ENCODE measurements around the gene SPTBN1. TPM values are rescaled to one million over a fixed set of nuclear protein-coding genes. Genes with fewer than 3 reads are reported as not detected.

Gene SPTBN1
- total RNA-seq, 1 donor from 2014 or later, result 217 TPM

- H3K27ac Mint-ChIP-seq (ENCODE audit: unreplicated experiment), result peak overlapping the region; percentile 59
These were observed 39.8 kb upstream of the SPTBN1 start for GRCh38 chr2:54416166-54416813.

GRCh38 chr2:54416938-54417337 is 39.2 kb upstream of the SPTBN1 start:
- Mint-ChIP-seq H3K4me1 (peaks cover 30% of the 10 kb centered on the region), H3K27me3 (ENCODE audit: low read depth) (no peaks in the 10 kb centered on the region), H3K4me3 (no peak overlapping the region), H3K27ac (ENCODE audit: unreplicated experiment) (no peak overlapping the region), H3K9me3 (no peaks in the 10 kb centered on the region), H3K36me3 (ENCODE audit: low read depth) (no peaks in the 10 kb centered on the region)
- no peak for DNase-seq (ENCODE audit: low read depth, low spot score)
- TF ChIP-seq CTCF (conservative IDR thresholded peaks at IDR 0.05), result no peak

More at GRCh38 chr2:54416166-54416813, 39.8 kb upstream of the SPTBN1 start:
- no peaks in the 10 kb centered on the region for H3K36me3 Mint-ChIP-seq (ENCODE audit: low read depth)
- H3K4me3 Mint-ChIP-seq, result no peak overlapping the region
- DNase-seq (ENCODE audit: low read depth, low spot score), result no peak
- no peaks in the 10 kb centered on the region for H3K27me3 Mint-ChIP-seq (ENCODE audit: low read depth)
- peaks cover 33% of the 10 kb centered on the region for H3K4me1 Mint-ChIP-seq
- H3K9me3 Mint-ChIP-seq, result no peaks in the 10 kb centered on the region
- no peak for TF ChIP-seq CTCF (conservative IDR thresholded peaks at IDR 0.05)

GRCh38 chr2:54417577-54417976 is 38.5 kb upstream of the SPTBN1 start:
- no peak overlapping the region for H3K27ac Mint-ChIP-seq (ENCODE audit: unreplicated experiment)
- no peak for TF ChIP-seq CTCF (conservative IDR thresholded peaks at IDR 0.05)
- no peak overlapping the region for H3K4me3 Mint-ChIP-seq
- H3K4me1 Mint-ChIP-seq, result peaks cover 28% of the 10 kb centered on the region
- no peaks in the 10 kb centered on the region for H3K36me3 Mint-ChIP-seq (ENCODE audit: low read depth)
- H3K9me3 Mint-ChIP-seq, result peaks cover 1% of the 10 kb centered on the region
- DNase-seq (ENCODE audit: low read depth, low spot score), result no peak
- no peaks in the 10 kb centered on the region for H3K27me3 Mint-ChIP-seq (ENCODE audit: low read depth)

GRCh38 chr2:54419388-54419787 is 36.7 kb upstream of the SPTBN1 start:
- H3K9me3 Mint-ChIP-seq, result peaks cover 6% of the 10 kb centered on the region
- H3K4me3 Mint-ChIP-seq, result no peak overlapping the region
- H3K27ac Mint-ChIP-seq (ENCODE audit: unreplicated experiment), result no peak overlapping the region

GRCh38 chr2:54419855-54420523 is 36.1 kb upstream of the SPTBN1 start:
- Mint-ChIP-seq H3K27ac (ENCODE audit: unreplicated experiment) (no peak overlapping the region), H3K27me3 (ENCODE audit: low read depth) (no peaks in the 10 kb centered on the region), H3K4me1 (peaks cover 28% of the 10 kb centered on the region), H3K9me3 (peaks cover 6% of the 10 kb centered on the region), H3K4me3 (no peak overlapping the region), H3K36me3 (ENCODE audit: low read depth) (no peaks in the 10 kb centered on the region)
- TF ChIP-seq CTCF (conservative IDR thresholded peaks at IDR 0.05), result no peak
- no peak for DNase-seq (ENCODE audit: low read depth, low spot score)

More at GRCh38 chr2:54419388-54419787, 36.7 kb upstream of the SPTBN1 start:
- DNase-seq (ENCODE audit: low read depth, low spot score), result no peak
- TF ChIP-seq CTCF (conservative IDR thresholded peaks at IDR 0.05), result no peak
- no peaks in the 10 kb centered on the region for H3K36me3 Mint-ChIP-seq (ENCODE audit: low read depth)
- H3K4me1 Mint-ChIP-seq, result peaks cover 28% of the 10 kb centered on the region
- no peaks in the 10 kb centered on the region for H3K27me3 Mint-ChIP-seq (ENCODE audit: low read depth)
